Left lung (tissue), 10 donors: ENCODE measurements around the gene BASP1. TPM values are rescaled to one million over a fixed set of nuclear protein-coding genes. Genes with fewer than 3 reads are reported as not detected.

Experiments used
- ATAC-seq: fragments of 200-7000 bp; cut with Tn5 transposase; one replicate; pipeline ENCODE4 v1.9.1; 2020; ENCODE audit warnings: moderate library complexity
- DNase-seq, 4 donors: peaks; one replicate each; pipeline ENCODE4 v3.0.0-alpha.2; 2013 to 2020
- H3K27ac ChIP-seq, 2 donors: fragments of 200-600 bp; sonication (generic) in 1 of 2; one replicate each; pipeline versions ENCODE4 v1.5.0 to v1.8.0; 2020 to 2021
- H3K27me3 ChIP-seq, 2 donors: fragments of 200-600 bp; sonication (generic) in 1 of 2; one replicate each; pipeline versions ENCODE4 v1.5.0 to v1.8.0; 2020 to 2021
- H3K36me3 ChIP-seq, 2 donors: fragments of 200-600 bp; sonication (generic) in 1 of 2; one replicate each; pipeline versions ENCODE4 v1.5.0 to v1.8.0; 2020 to 2021
- H3K4me1 ChIP-seq, 2 donors: fragments of 200-600 bp; one replicate each; pipeline ENCODE4 v1.8.0; 2021
- H3K4me3 ChIP-seq, 2 donors: fragments of 200-600 bp; sonication (generic) in 1 of 2; one replicate each; pipeline versions ENCODE4 v1.5.0 to v1.8.0; 2020 to 2021; ENCODE audit warnings: mild to moderate bottlenecking in 1 of 2
- H3K9me3 ChIP-seq, 2 donors: fragments of 200-600 bp; sonication (generic) in 1 of 2; one replicate each; pipeline versions ENCODE4 v1.5.0 to v1.8.0; 2020 to 2021
- intact Hi-C, 2 donors: fragments of 100-400 bp; cut with DNase I; formaldehyde crosslinking; loops; one replicate each; pipeline versions ENCODE4 v1.11.2 to v1.14.2; 2022
- polyA plus RNA-seq, 6 donors: library from polyadenylated mRNA; unstranded; fragments of 120-200 nt; gene quantifications; one replicate each; pipeline ENCODE4 v1.2.1, GENCODE V29; 2013; ENCODE audit not compliant: insufficient read length in 6 of 6
- total RNA-seq, 2 donors: library from RNA; stranded (reverse); fragmentation: NEBNext Ultra II Directional; extraction: Animal tissue kit (Norgen Biotek cat#: 25700); gene quantifications; one replicate each; pipeline ENCODE4 v1.2.1, GENCODE V29; 2021
- TF ChIP-seq, protein P1 (sequence below), 2 donors: fragments of 200-600 bp; sonication (generic) in 1 of 2; IDR thresholded peaks; one replicate each; pipeline versions ENCODE4 v1.5.0 to v1.8.0; 2021; ENCODE audit warnings: antibody characterized with exemption in 2 of 2
- donor health status: DM: no; HTN: yes; CAD: no.
- donor health status: DM: no; HTN: no; CAD: no.

The BASP1 gene
- total and polyA plus RNA-seq, 8 donors, result 22.9 to 63.2 (median 42.8) TPM

DNA sequence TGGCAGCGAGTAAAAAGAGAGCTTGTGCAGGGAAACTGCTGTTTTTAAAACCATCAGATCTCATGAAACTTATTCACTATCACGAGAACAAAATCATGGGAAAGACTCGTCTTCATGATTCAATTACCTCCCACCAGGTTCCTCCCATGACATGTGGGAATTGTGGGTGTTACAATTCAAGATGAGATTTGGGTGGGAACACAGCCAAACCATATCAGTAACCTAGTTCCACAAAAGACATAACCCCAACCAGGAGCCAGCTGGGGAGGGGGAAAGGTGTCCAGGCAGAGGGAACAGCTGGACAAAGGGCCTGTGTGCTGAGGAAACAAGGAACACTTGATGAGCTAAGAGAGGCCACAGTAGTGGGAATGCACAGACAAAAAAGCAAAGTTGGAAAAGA lies 71.1 kb downstream of the BASP1 start:
- Histone ChIP-seq H3K27ac (no peak overlapping the region), H3K36me3 (no peaks in the 10 kb centered on the region), H3K4me1 (no peaks in the 10 kb centered on the region), H3K4me3 (no peak overlapping the region), H3K27me3 (no peaks in the 10 kb centered on the region), H3K9me3 (no peaks in the 10 kb centered on the region)
- DNase-seq (no peak), ATAC-seq (no peak)
- TF ChIP-seq, protein P1, sequence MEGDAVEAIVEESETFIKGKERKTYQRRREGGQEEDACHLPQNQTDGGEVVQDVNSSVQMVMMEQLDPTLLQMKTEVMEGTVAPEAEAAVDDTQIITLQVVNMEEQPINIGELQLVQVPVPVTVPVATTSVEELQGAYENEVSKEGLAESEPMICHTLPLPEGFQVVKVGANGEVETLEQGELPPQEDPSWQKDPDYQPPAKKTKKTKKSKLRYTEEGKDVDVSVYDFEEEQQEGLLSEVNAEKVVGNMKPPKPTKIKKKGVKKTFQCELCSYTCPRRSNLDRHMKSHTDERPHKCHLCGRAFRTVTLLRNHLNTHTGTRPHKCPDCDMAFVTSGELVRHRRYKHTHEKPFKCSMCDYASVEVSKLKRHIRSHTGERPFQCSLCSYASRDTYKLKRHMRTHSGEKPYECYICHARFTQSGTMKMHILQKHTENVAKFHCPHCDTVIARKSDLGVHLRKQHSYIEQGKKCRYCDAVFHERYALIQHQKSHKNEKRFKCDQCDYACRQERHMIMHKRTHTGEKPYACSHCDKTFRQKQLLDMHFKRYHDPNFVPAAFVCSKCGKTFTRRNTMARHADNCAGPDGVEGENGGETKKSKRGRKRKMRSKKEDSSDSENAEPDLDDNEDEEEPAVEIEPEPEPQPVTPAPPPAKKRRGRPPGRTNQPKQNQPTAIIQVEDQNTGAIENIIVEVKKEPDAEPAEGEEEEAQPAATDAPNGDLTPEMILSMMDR (IDR thresholded peaks at IDR 0.05), result no peak
- intact Hi-C loops, result no loop called here

- no peak for ATAC-seq
- Histone ChIP-seq H3K4me3 (no peak overlapping the region), H3K4me1 (no peaks in the 10 kb centered on the region), H3K36me3 (no peaks in the 10 kb centered on the region), H3K9me3 (no peaks in the 10 kb centered on the region), H3K27ac (no peak overlapping the region), H3K27me3 (no peaks in the 10 kb centered on the region)
- TF ChIP-seq, protein P1 (IDR thresholded peaks at IDR 0.05), result no peak
- DNase-seq, result no peak
- intact Hi-C loops, result no loop called here
Measured at GRCh38 chr5:17289681-17290539, 72.5 kb downstream of the BASP1 start.

GRCh38 chr5:17290540-17290974 lies 73.1 kb downstream of the BASP1 start:
- no peak for ATAC-seq
- no peak overlapping the region for H3K4me3 ChIP-seq
- TF ChIP-seq, protein P1 (IDR thresholded peaks at IDR 0.05), result no peak
- H3K27ac ChIP-seq, result no peak overlapping the region
- intact Hi-C loops, result no loop called here
- no peaks in the 10 kb centered on the region for H3K4me1 ChIP-seq
- no peaks in the 10 kb centered on the region for H3K27me3 ChIP-seq
- no peak for DNase-seq
- H3K36me3 ChIP-seq, result no peaks in the 10 kb centered on the region
- no peaks in the 10 kb centered on the region for H3K9me3 ChIP-seq

DNA sequence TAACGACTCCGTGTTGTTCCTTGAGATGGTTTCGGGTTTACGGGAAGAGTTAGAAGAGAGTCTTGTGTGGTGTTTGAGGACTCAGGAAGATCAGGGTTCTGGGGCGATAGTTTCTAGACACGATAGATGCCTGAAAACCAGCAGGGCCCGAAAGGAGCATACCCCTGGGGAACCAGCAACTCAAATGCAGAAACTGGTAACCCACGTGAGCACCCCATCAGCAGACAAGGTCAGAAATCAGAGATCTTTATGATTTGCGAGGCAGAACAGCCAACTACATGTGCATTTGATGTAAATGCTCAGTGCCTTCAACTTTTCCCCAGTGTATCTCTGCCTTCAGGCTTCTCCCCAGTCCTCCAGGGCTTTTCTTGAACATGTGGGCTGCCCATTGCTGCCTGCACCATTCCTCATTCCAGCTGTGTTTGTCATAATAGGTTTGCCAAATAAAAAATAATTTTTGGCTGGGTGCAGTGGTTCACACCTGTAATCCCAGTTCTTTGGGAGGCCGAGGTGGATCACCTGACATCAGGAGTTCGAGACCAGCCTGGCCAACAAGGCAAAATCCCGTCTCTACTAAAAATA lies 75.1 kb downstream of the BASP1 start:
- no peak for DNase-seq
- H3K4me3 ChIP-seq, result no peak overlapping the region
- TF ChIP-seq, protein P1 (IDR thresholded peaks at IDR 0.05), result no peak
- H3K36me3 ChIP-seq, result no peaks in the 10 kb centered on the region
- no peak for ATAC-seq
- no peaks in the 10 kb centered on the region for H3K9me3 ChIP-seq
- no peaks in the 10 kb centered on the region for H3K4me1 ChIP-seq
- H3K27ac ChIP-seq, result no peak overlapping the region
- no peaks in the 10 kb centered on the region for H3K27me3 ChIP-seq
- intact Hi-C loops, result no loop called here

GRCh38 chr5:17294639-17295311 lies 77.3 kb downstream of the BASP1 start:
- TF ChIP-seq, protein P1 (IDR thresholded peaks at IDR 0.05), result no peak
- no peak for DNase-seq
- H3K27ac ChIP-seq, result no peak overlapping the region
- H3K4me3 ChIP-seq, result no peak overlapping the region
- no peaks in the 10 kb centered on the region for H3K27me3 ChIP-seq
- no peaks in the 10 kb centered on the region for H3K9me3 ChIP-seq
- H3K4me1 ChIP-seq, result no peaks in the 10 kb centered on the region
- intact Hi-C loops, result no loop called here
- no peak for ATAC-seq
- H3K36me3 ChIP-seq, result no peaks in the 10 kb centered on the region
